GM23338 (cell line): Measurements from ENCODE around the gene MYCBPAP. TPM values are rescaled to one million over a fixed set of nuclear protein-coding genes. Genes with fewer than 3 reads are reported as not detected.

Experiments
- ATAC-seq: fragments of 200-7000 bp; cut with Tn5 transposase; 3 replicates; pipeline ENCODE4 v1.9.1; 2020
- DNase-seq: peaks from one replicate; pipeline ENCODE4 v3.0.0-alpha.2; 2015; ENCODE audit warnings: low spot score
- H2AFZ ChIP-seq: fragments of 200-600 bp; sonication (generic); 2 replicates; pipeline ENCODE4 v1.8.0; 2016; ENCODE audit warnings: antibody characterized with exemption, mild to moderate bottlenecking, moderate library complexity
- H3F3A ChIP-seq: fragments of 200-600 bp; sonication (generic); replicated peaks from 2 replicates; pipeline ENCODE4 v1.8.0; 2017; ENCODE audit warnings: antibody characterized with exemption, mixed run types, low read depth
- H3K27ac ChIP-seq: fragments of 200-600 bp; sonication (generic); 2 replicates; pipeline ENCODE4 v1.6.1; 2016; ENCODE audit warnings: low read depth
- H3K27me3 ChIP-seq: fragments of 200-600 bp; sonication (generic); 2 replicates; pipeline ENCODE4 v1.8.0; 2016; ENCODE audit warnings: mild to moderate bottlenecking, mixed run types, moderate library complexity; ENCODE audit not compliant: insufficient read depth
- H3K36me3 ChIP-seq: fragments of 200-600 bp; sonication (generic); 2 replicates; pipeline ENCODE4 v1.8.0; 2016; ENCODE audit warnings: mild to moderate bottlenecking; ENCODE audit not compliant: insufficient read depth
- H3K4me1 ChIP-seq: fragments of 200-600 bp; sonication (generic); 2 replicates; pipeline ENCODE4 v1.8.0; 2016; ENCODE audit warnings: mild to moderate bottlenecking, moderate library complexity; ENCODE audit not compliant: insufficient read depth
- H3K4me2 ChIP-seq: fragments of 200-600 bp; sonication (generic); 2 replicates; pipeline ENCODE4 v1.7.1; 2017; ENCODE audit warnings: mixed run types
- H3K4me3 ChIP-seq: fragments of 200-600 bp; sonication (generic); 2 replicates; pipeline ENCODE4 v1.6.1; 2016; ENCODE audit warnings: mixed run types
- H3K79me2 ChIP-seq: fragments of 200-600 bp; sonication (generic); replicated peaks from 2 replicates; pipeline ENCODE4 v1.8.0; 2017; ENCODE audit warnings: mild to moderate bottlenecking; ENCODE audit not compliant: insufficient read depth
- H3K9me2 ChIP-seq: fragments of 200-600 bp; sonication (generic); 2 replicates; pipeline ENCODE4 v1.8.0; 2017; ENCODE audit not compliant: insufficient read depth
- H4K20me1 ChIP-seq: fragments of 200-600 bp; sonication (generic); replicated peaks from 2 replicates; pipeline ENCODE4 v1.8.0; 2017; ENCODE audit warnings: mild to moderate bottlenecking; ENCODE audit not compliant: insufficient read depth
- H3K27ac Mint-ChIP-seq: 2 replicates; pipeline ENCODE4 v1.8.0; 2020; ENCODE audit warnings: inconsistent platforms, mild to moderate bottlenecking, moderate library complexity, mixed read lengths
- H3K27me3 Mint-ChIP-seq: 3 replicates; pipeline ENCODE4 v1.8.0; 2022; ENCODE audit warnings: low read depth, mild to moderate bottlenecking, moderate library complexity, mixed read lengths, inconsistent platforms; ENCODE audit not compliant: insufficient read depth, poor library complexity
- H3K36me3 Mint-ChIP-seq: 3 replicates; pipeline ENCODE4 v1.8.0; 2021; ENCODE audit warnings: low read depth, mild to moderate bottlenecking, inconsistent platforms, moderate library complexity, mixed read lengths
- H3K4me1 Mint-ChIP-seq: 3 replicates; pipeline ENCODE4 v1.8.0; 2020; ENCODE audit warnings: mild to moderate bottlenecking, inconsistent platforms, mixed read lengths
- H3K4me3 Mint-ChIP-seq: 3 replicates; pipeline ENCODE4 v1.8.0; 2021; ENCODE audit warnings: moderate library complexity, mild to moderate bottlenecking, inconsistent platforms, mixed read lengths
- H3K9me3 Mint-ChIP-seq: 3 replicates; pipeline ENCODE4 v1.8.0; 2020; ENCODE audit warnings: moderate library complexity, mild to moderate bottlenecking, inconsistent platforms, mixed read lengths
- CREB1 ChIP-seq: fragments of 250-450 bp; sonication (Bioruptor Pico); IDR thresholded peaks from 2 replicates; pipeline ENCODE4 v1.5.0; 2020; ENCODE audit warnings: low read depth, mild to moderate bottlenecking, moderate library complexity
- CTCF ChIP-seq, 2 experiments: fragments of 200-600 bp in 1 of 2; sonication (generic) in 1 of 2; conservative IDR thresholded peaks; 2 replicates each; pipeline versions ENCODE4 v1.5.1 to v1.6.1; 2016 to 2017; ENCODE audit warnings: antibody characterized with exemption in 2 of 2, low read depth in 2 of 2, mild to moderate bottlenecking in 2 of 2, moderate library complexity in 1 of 2
- ETS1 ChIP-seq: IDR thresholded peaks from 2 replicates; pipeline ENCODE4 v1.6.1; 2016; ENCODE audit warnings: antibody characterized with exemption
- EZH2 ChIP-seq: fragments of 200-600 bp; sonication (generic); IDR thresholded peaks from one replicate; pipeline ENCODE4 v1.8.0; 2017; ENCODE audit warnings: antibody characterized with exemption, mild to moderate bottlenecking, low read depth; ENCODE audit not compliant: unreplicated experiment
- JUNB ChIP-seq: IDR thresholded peaks from one replicate; pipeline ENCODE4 v1.6.1; 2016; ENCODE audit warnings: antibody characterized with exemption; ENCODE audit not compliant: unreplicated experiment
- NANOG ChIP-seq: IDR thresholded peaks from 2 replicates; pipeline ENCODE4 v1.6.1; 2016; ENCODE audit warnings: antibody characterized with exemption, borderline replicate concordance
- POLR2AphosphoS5 ChIP-seq: IDR thresholded peaks from 2 replicates; pipeline ENCODE4 v1.6.1; 2016; ENCODE audit warnings: antibody characterized with exemption, low read depth
- REST ChIP-seq: IDR thresholded peaks from one replicate; pipeline ENCODE4 v1.6.1; 2018; ENCODE audit warnings: antibody characterized with exemption; ENCODE audit not compliant: unreplicated experiment
- STAT1 ChIP-seq: IDR thresholded peaks from one replicate; pipeline ENCODE4 v1.6.1; 2016; ENCODE audit warnings: antibody characterized with exemption; ENCODE audit not compliant: unreplicated experiment
- ZNF114 ChIP-seq: fragments of 250-450 bp; sonication (Bioruptor Pico); IDR thresholded peaks from 2 replicates; pipeline ENCODE4 v1.5.0; 2020; ENCODE audit warnings: mild to moderate bottlenecking, moderate library complexity
- polyA plus RNA-seq: library from polyadenylated mRNA; unstranded; fragments of >200 nt; fragmentation: Nextera tagmentation; extraction: Ambion mirVana; gene quantifications from 2 replicates; pipeline ENCODE4 v1.2.1, GENCODE V29; 2016
- total RNA-seq: library from RNA; depleted of rRNA; stranded (reverse); fragments of >200 nt; shearing (Covaris generic); gene quantifications from 2 replicates; pipeline ENCODE4 v1.2.3, GENCODE V29; 2014

Gene MYCBPAP
- total and polyA plus RNA-seq, 2 experiments from 2014 or later: 0.63 to 1.7 TPM

GRCh38 chr17:50465635-50466034, 42.6 kb upstream of the MYCBPAP start (continued):
- TF ChIP-seq REST (no peak), POLR2AphosphoS5 (no peak)

GRCh38 chr17:50466371-50467113, 41.7 kb upstream of the MYCBPAP start:
- Histone ChIP-seq H2AFZ (no peak overlapping the region), H3K9me2 (no peaks in the 10 kb centered on the region), H3K27ac (no peak overlapping the region), H3K36me3 (no peaks in the 10 kb centered on the region), H3K27me3 (peaks cover 34% of the 10 kb centered on the region), H3K79me2 (no peaks in the 10 kb centered on the region), H3K4me3 (no peak overlapping the region), H3K4me2 (no peak overlapping the region), H3K4me1 (peaks cover 16% of the 10 kb centered on the region; the same call in 1 of the 2 replicates), H3F3A (0 out of 2 replicates have a peak, but pooled peaks cover 4% of the 10 kb centered on the region), H4K20me1 (peaks cover 7% of the 10 kb centered on the region; the same call in 1 of the 2 replicates)
- Mint-ChIP-seq H3K36me3 (no peaks in the 10 kb centered on the region; the same call in 2 of the 3 replicates), H3K27ac (no peak overlapping the region), H3K4me3 (no peak overlapping the region), H3K27me3 (peaks cover 32% of the 10 kb centered on the region), H3K4me1 (peaks cover 21% of the 10 kb centered on the region), H3K9me3 (no peaks in the 10 kb centered on the region; the same call in 2 of the 3 replicates)
- no peak for DNase-seq
- no peak for ATAC-seq
- TF ChIP-seq REST (no peak), CTCF (conservative IDR thresholded peaks at IDR 0.05; ENCODE audit: low read depth in 2 of 2) (no peak), NANOG (no peak), POLR2AphosphoS5 (no peak), EZH2 (no peak), JUNB (no peak), CREB1 (CRISPR knock-in tag) (no peak), ZNF114 (no peak), STAT1 (no peak), ETS1 (no peak)
